Lower leg skin (tissue), 4 donors: Measurements from ENCODE around the gene NEK1. TPM values are rescaled to one million over a fixed set of nuclear protein-coding genes. Genes with fewer than 3 reads are reported as not detected.

Experiments
- DNase-seq, 2 donors: peaks; one replicate each; pipeline ENCODE4 v3.0.0-alpha.2; 2019; ENCODE audit warnings: low spot score in 2 of 2
- H3K4me3 ChIP-seq: fragments of 200-600 bp; sonication (generic); 2 replicates; pipeline ENCODE4 v1.5.1; 2017; ENCODE audit warnings: mild to moderate bottlenecking, low read depth; ENCODE audit not compliant: poor library complexity, severe bottlenecking
- CTCF ChIP-seq, 3 donors: fragments of 450-650 bp; IDR thresholded peaks; one replicate each; pipeline ENCODE4 v1.5.1; 2016; ENCODE audit warnings: antibody characterized with exemption in 3 of 3, mild to moderate bottlenecking in 3 of 3, moderate library complexity in 2 of 3
- POLR2A ChIP-seq, 2 donors: fragments of 450-650 bp; IDR thresholded peaks; one replicate each; pipeline ENCODE4 v1.6.1; 2016 to 2017; ENCODE audit warnings: antibody characterized with exemption in 2 of 2, mild to moderate bottlenecking in 1 of 2, moderate library complexity in 1 of 2
- WGBS, 2 donors: methylation state at CpG; one replicate each; pipeline ENCODE4 v1.1.5; 2018; 5-methylcytosine and 5-hydroxymethylcytosine counted together
- intact Hi-C: fragments of 100-400 bp; cut with DNase I; formaldehyde crosslinking; loops from one replicate; pipeline ENCODE4 v1.15.0; 2023; ENCODE audit warnings: low total_unique reads
- total RNA-seq, 4 donors: library from RNA; depleted of rRNA; stranded (reverse); fragments of >200 nt; gene quantifications; one replicate each; pipeline ENCODE4 v1.1.0, GENCODE V29; 2016

Gene NEK1
- total RNA-seq, 4 donors from 2014 or later, result 4.8 to 6.9 (median 5.5) TPM

- WGBS, 2 donors, result 49 to 50% methylated on average over 2 of the region's 2 CpGs
- TF ChIP-seq CTCF (IDR thresholded peaks at IDR 0.05) (no peak), POLR2A (IDR thresholded peaks at IDR 0.05) (no peak)
- H3K4me3 ChIP-seq, result no peak overlapping the region
- no peak for DNase-seq
- intact Hi-C loops, result no loop called here
Observed at GRCh38 chr4:169658196-169658595, 45.8 kb upstream of the NEK1 start.

- no peak overlapping the region for H3K4me3 ChIP-seq
- no peak for DNase-seq
- TF ChIP-seq POLR2A (IDR thresholded peaks at IDR 0.05) (no peak), CTCF (IDR thresholded peaks at IDR 0.05) (no peak)
- intact Hi-C loops, result no loop called here
- 88 to 94% methylated on average over 3 of the region's 3 CpGs for WGBS, 2 donors
Observed at GRCh38 chr4:169657470-169658107, 45.2 kb upstream of the NEK1 start.

GRCh38 chr4:169655401-169655800, 43.0 kb upstream of the NEK1 start:
- 98% methylated on average over 6 of the region's 6 CpGs for WGBS, 2 donors
- no peak overlapping the region for H3K4me3 ChIP-seq
- TF ChIP-seq POLR2A (IDR thresholded peaks at IDR 0.05) (no peak), CTCF (IDR thresholded peaks at IDR 0.05) (no peak)
- no peak for DNase-seq
- intact Hi-C loops, result no loop called here

GRCh38 chr4:169652535-169652934, 40.2 kb upstream of the NEK1 start:
- TF ChIP-seq POLR2A (IDR thresholded peaks at IDR 0.05), result no peak
- no peak for TF ChIP-seq CTCF (IDR thresholded peaks at IDR 0.05)
- H3K4me3 ChIP-seq, result no peak overlapping the region
- DNase-seq, result no peak
- intact Hi-C loops, result no loop called here

GRCh38 chr4:169650227-169650936, 38.0 kb upstream of the NEK1 start:
- 78 to 82% methylated on average over 3 of the region's 3 CpGs for whole genome bisulfite sequencing, 2 donors
- intact Hi-C loops, result no loop called here
- DNase-seq, result no peak
- TF ChIP-seq CTCF (IDR thresholded peaks at IDR 0.05) (no peak), POLR2A (IDR thresholded peaks at IDR 0.05) (no peak)
- no peak overlapping the region for H3K4me3 ChIP-seq
